Hepatocyte (in vitro differentiated cells): ENCODE measurements around the gene ITGBL1.

Source experiments
- EZH2 ChIP-seq: fragments of 200-600 bp; sonication (generic); IDR thresholded peaks from 2 replicates; pipeline ENCODE4 v1.6.1; 2016; ENCODE audit warnings: antibody characterized with exemption, mild to moderate bottlenecking, borderline replicate concordance
- EZH2phosphoT487 ChIP-seq: fragments of 200-600 bp; sonication (generic); IDR thresholded peaks from one replicate; pipeline ENCODE4 v1.6.1; 2018; ENCODE audit warnings: antibody characterized with exemption, mild to moderate bottlenecking, low read depth, moderate library complexity; ENCODE audit not compliant: unreplicated experiment, severe bottlenecking
- TF ChIP-seq, protein P1 (sequence below): fragments of 200-600 bp; sonication (generic); IDR thresholded peaks from 2 replicates; pipeline ENCODE4 v1.5.1; 2016; ENCODE audit warnings: antibody characterized with exemption, mild to moderate bottlenecking; ENCODE audit not compliant: poor library complexity

DNA sequence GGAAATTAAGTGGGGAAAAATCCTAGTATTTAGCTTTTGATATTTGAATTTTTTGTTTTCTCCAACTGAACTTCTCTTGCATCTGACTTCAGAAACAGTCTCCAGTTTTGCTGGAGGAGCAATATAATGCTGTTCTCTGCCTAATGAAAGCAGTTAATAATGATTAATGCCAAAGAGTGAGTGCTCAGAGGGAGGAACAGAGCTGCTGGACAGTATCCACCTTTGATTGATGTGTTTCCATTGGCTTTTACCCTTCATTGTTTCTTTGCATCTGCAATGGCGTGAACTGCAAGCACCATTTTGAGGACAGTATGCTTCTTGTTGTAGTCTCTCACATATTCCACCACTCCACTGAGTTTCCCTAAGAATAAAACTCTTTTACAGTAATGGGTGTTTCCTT is 193.4 kb downstream of the ITGBL1 start:
- TF ChIP-seq, protein P1, sequence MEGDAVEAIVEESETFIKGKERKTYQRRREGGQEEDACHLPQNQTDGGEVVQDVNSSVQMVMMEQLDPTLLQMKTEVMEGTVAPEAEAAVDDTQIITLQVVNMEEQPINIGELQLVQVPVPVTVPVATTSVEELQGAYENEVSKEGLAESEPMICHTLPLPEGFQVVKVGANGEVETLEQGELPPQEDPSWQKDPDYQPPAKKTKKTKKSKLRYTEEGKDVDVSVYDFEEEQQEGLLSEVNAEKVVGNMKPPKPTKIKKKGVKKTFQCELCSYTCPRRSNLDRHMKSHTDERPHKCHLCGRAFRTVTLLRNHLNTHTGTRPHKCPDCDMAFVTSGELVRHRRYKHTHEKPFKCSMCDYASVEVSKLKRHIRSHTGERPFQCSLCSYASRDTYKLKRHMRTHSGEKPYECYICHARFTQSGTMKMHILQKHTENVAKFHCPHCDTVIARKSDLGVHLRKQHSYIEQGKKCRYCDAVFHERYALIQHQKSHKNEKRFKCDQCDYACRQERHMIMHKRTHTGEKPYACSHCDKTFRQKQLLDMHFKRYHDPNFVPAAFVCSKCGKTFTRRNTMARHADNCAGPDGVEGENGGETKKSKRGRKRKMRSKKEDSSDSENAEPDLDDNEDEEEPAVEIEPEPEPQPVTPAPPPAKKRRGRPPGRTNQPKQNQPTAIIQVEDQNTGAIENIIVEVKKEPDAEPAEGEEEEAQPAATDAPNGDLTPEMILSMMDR: no peak
- TF ChIP-seq EZH2 (no peak), EZH2phosphoT487 (no peak)
